ENCODE measurements around the gene KAZN.

The KAZN gene

GRCh38 chr1:14876747-14877146 is 278.3 kb downstream of the KAZN start:
- no peak overlapping the region for H3K4me3 Mint-ChIP-seq
- H3K36me3 Mint-ChIP-seq: no peaks in the 10 kb centered on the region
- H3K4me1 Mint-ChIP-seq: peaks cover 4% of the 10 kb centered on the region
- no peaks in the 10 kb centered on the region for H3K9me3 Mint-ChIP-seq
- ATAC-seq: no peak
- H3K27ac Mint-ChIP-seq: no peak overlapping the region
- no peaks in the 10 kb centered on the region for H3K27me3 Mint-ChIP-seq

DNA sequence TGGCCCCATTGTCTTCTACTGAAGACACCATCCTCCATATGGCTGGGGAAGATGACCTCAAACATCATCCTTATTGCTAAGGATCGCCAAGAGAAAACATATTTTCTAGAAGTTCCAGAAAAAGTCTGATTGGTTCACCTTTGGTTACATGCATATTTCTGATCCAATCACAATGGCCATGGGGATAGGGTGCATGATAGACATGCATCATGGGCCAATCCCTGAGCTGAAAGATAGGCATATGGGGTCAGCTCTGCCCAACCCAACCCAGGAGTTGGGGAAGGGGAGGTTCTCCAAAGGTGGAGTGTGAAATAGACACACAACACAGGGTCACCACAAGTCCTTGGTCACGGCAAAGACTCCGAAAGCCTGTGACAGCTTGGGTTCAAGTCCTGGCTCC is 278.7 kb downstream of the KAZN start:
- H3K9me3 Mint-ChIP-seq: no peaks in the 10 kb centered on the region
- no peak overlapping the region for H3K4me3 Mint-ChIP-seq

DNA sequence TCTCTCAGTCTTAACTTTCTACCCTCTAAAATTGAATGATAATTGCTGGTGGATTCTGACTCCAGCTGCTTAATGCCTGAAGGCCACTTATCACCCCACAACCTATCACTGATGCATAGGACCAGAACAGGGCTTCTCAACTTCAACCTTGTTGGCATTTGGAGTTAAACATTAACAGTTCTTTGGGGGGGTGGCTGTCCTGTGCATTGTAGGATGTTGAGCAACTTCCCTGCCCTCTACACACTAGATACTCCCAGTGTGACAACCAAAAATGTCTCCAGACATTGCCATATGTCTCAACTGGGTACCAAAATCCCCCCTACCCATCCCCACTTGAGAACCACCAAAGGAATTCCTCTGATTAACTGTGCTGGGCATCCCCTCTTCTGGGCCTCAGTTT is 279.6 kb downstream of the KAZN start:
- Mint-ChIP-seq H3K4me3 (no peak overlapping the region), H3K9me3 (no peaks in the 10 kb centered on the region)

More for the DNA sequence above, 278.7 kb downstream of the KAZN start:
- no peaks in the 10 kb centered on the region for H3K36me3 Mint-ChIP-seq
- H3K27ac Mint-ChIP-seq: no peak overlapping the region
- H3K27me3 Mint-ChIP-seq: no peaks in the 10 kb centered on the region
- ATAC-seq: no peak
- peaks cover 9% of the 10 kb centered on the region for H3K4me1 Mint-ChIP-seq

DNA sequence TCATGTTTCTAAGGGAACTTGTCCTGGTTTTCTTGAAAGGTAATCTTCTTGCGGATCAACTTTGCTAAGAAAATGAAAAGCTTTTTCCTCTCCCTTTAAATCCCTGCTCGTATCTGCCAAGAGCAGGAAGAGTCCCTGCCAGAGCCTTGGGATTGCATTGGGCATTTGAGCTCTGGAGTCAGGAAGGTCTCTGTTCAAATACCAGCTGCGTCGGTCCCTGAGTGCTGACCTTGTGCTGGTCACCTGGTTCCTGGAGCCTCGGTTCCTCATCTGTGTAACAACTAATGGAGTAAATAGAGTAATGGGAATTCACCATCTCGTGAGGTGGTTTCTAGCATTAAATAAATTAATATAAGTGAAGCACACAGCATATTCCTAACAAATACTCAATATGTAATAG is 280.5 kb downstream of the KAZN start:
- no peaks in the 10 kb centered on the region for H3K27me3 Mint-ChIP-seq
- H3K4me3 Mint-ChIP-seq: no peak overlapping the region
- peaks cover 16% of the 10 kb centered on the region for H3K4me1 Mint-ChIP-seq
- no peak overlapping the region for H3K27ac Mint-ChIP-seq
- no peak for ATAC-seq
- H3K36me3 Mint-ChIP-seq: no peaks in the 10 kb centered on the region
- no peaks in the 10 kb centered on the region for H3K9me3 Mint-ChIP-seq

More for the DNA sequence above, 279.6 kb downstream of the KAZN start:
- H3K27ac Mint-ChIP-seq: no peak overlapping the region
- no peaks in the 10 kb centered on the region for H3K27me3 Mint-ChIP-seq
- peaks cover 16% of the 10 kb centered on the region for H3K4me1 Mint-ChIP-seq
- no peak for ATAC-seq
- H3K36me3 Mint-ChIP-seq: no peaks in the 10 kb centered on the region

DNA sequence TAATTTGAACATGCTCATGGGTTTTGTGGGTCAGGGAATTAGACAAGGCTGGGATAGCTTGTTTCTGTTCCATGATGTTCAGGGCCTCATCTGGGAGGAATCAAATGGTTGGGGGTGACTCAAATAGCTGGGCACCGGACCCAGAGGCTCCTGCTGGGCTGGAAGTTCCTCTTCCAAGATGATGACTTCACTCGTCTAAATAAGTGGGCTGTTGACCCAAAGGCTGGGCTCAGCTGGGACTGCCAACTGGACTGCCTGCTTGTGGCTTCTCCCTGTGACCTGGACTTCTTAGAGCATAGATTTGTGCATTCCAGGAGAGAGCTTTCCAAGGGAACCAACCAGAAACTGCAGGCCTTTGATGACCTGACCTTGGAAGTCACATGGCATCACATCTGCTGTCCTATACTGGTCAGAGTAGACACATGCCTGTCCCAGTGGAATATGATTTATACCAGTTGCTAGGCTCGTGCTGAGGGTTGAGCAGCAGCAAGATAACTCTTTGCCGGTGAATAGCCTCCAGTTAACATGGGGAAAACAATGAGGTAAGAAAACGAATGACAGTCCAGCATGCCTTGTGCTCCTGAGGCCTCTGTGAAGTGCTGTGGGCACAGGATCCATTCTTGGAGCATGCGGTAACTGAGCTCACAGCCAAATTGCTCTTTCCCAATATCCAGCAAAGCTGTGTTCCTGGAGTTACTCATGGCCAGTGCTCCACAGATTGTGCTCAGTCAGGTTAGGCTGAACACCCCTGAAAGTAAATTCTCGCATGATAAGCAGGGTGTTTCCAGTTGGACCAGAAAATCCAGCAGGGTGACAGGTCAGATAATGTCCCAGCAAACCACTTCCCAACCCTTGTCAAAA is 282.2 kb downstream of the KAZN start:
- Mint-ChIP-seq H3K27me3 (no peaks in the 10 kb centered on the region), H3K4me3 (no peak overlapping the region), H3K4me1 (peaks cover 16% of the 10 kb centered on the region), H3K9me3 (no peaks in the 10 kb centered on the region), H3K27ac (no peak overlapping the region), H3K36me3 (no peaks in the 10 kb centered on the region)
- ATAC-seq: no peak

DNA sequence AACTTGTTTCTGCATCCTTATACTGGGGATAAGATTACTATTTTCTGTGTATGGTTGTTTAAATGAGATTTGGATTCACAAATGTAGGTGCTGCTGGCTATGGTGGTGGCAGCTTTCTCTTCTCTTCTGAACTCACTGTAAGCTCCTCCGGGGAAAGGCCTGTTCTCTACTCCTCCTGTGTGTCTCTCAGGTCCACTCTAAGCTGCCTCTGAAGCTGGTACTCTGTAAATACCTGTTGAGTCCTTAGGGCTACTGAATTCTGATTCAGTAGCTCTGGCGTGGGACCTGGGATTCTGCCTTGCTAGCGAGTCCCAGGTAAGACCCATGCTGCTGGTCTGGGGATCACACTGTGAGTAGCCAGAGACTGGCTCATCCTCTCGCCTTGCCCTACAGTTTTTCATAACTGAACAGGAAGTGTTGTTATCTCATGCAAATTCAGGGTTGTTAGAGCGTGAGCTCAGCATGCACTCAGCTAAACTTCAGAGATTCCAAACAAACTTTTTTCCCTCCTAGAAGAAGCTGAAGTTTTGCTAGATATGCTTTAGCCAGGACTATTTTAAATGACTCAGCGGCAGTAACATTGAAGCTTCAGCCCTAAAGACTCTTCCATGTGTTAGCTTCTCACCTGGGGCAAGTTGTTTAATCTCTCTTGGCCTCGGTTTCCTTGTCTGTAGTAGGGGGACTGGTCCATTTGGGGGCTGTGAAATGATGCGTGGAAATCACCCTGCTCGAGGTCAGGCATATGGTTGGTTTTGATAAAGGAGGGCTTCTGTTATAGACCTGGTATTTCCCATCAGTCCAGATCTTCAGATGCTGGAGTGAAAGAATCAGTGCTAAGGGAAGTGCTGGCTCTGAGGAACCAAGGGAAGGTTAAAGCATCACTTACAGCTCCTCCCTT is 283.5 kb downstream of the KAZN start:
- peak overlapping the region; percentile 14 for H3K4me3 Mint-ChIP-seq
- peak; percentile 88 for ATAC-seq
- H3K36me3 Mint-ChIP-seq: no peaks in the 10 kb centered on the region

GRCh38 chr1:14884614-14885175 is 286.2 kb downstream of the KAZN start:
- H3K4me3 Mint-ChIP-seq: no peak overlapping the region
- no peak overlapping the region for H3K27ac Mint-ChIP-seq
- H3K36me3 Mint-ChIP-seq: no peaks in the 10 kb centered on the region
- no peak for ATAC-seq
- H3K27me3 Mint-ChIP-seq: no peaks in the 10 kb centered on the region
- H3K4me1 Mint-ChIP-seq: peaks cover 16% of the 10 kb centered on the region
- no peaks in the 10 kb centered on the region for H3K9me3 Mint-ChIP-seq

More for the DNA sequence above, 283.5 kb downstream of the KAZN start:
- H3K27ac Mint-ChIP-seq: peak overlapping the region; percentile 77
- no peaks in the 10 kb centered on the region for H3K27me3 Mint-ChIP-seq
- peaks cover 16% of the 10 kb centered on the region for H3K4me1 Mint-ChIP-seq
- H3K9me3 Mint-ChIP-seq: no peaks in the 10 kb centered on the region

GRCh38 chr1:14887044-14887566 is 288.6 kb downstream of the KAZN start:
- Mint-ChIP-seq H3K9me3 (no peaks in the 10 kb centered on the region), H3K36me3 (no peaks in the 10 kb centered on the region), H3K4me3 (no peak overlapping the region), H3K27me3 (peaks cover 4% of the 10 kb centered on the region), H3K27ac (no peak overlapping the region), H3K4me1 (peaks cover 8% of the 10 kb centered on the region)
- no peak for ATAC-seq

- H3K27me3 Mint-ChIP-seq: peaks cover 12% of the 10 kb centered on the region
- H3K4me1 Mint-ChIP-seq: peaks cover under 1% of the 10 kb centered on the region
- H3K27ac Mint-ChIP-seq: no peak overlapping the region
- H3K36me3 Mint-ChIP-seq: no peaks in the 10 kb centered on the region
- H3K9me3 Mint-ChIP-seq: no peaks in the 10 kb centered on the region
- no peak for ATAC-seq
- H3K4me3 Mint-ChIP-seq: no peak overlapping the region
Observed at GRCh38 chr1:14887764-14888350, 289.4 kb downstream of the KAZN start.

DNA sequence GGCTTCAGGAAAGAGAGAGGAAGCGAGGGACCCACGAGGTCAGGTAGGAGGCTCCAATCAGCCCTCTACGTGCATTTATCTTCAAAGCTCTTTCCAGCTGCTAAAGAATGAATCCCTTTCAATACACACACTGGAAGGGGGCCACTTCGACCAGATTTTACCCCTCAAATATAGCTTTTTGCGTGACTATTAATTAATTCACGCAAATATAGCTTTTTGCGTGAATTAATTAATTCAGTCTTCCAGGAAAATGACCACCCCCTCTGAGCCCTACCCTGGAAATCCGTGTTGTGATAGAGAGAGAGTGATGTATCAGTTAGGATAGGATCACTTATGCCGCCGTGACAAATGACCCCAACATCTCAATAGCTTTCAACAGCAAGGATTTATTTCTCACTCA is 289.9 kb downstream of the KAZN start:
- H3K4me1 Mint-ChIP-seq: no peaks in the 10 kb centered on the region
- H3K36me3 Mint-ChIP-seq: no peaks in the 10 kb centered on the region
- no peak overlapping the region for H3K4me3 Mint-ChIP-seq
- peaks cover 17% of the 10 kb centered on the region for H3K27me3 Mint-ChIP-seq
- no peak for ATAC-seq
- H3K27ac Mint-ChIP-seq: no peak overlapping the region
- H3K9me3 Mint-ChIP-seq: no peaks in the 10 kb centered on the region

GRCh38 chr1:14889825-14890440 is 291.4 kb downstream of the KAZN start:
- Mint-ChIP-seq H3K4me3 (no peak overlapping the region), H3K27ac (no peak overlapping the region), H3K9me3 (no peaks in the 10 kb centered on the region), H3K36me3 (no peaks in the 10 kb centered on the region), H3K27me3 (peaks cover 33% of the 10 kb centered on the region), H3K4me1 (no peaks in the 10 kb centered on the region)
- no peak for ATAC-seq

- Mint-ChIP-seq H3K36me3 (no peaks in the 10 kb centered on the region), H3K9me3 (no peaks in the 10 kb centered on the region), H3K4me3 (no peak overlapping the region), H3K27ac (no peak overlapping the region), H3K27me3 (peaks cover 48% of the 10 kb centered on the region), H3K4me1 (no peaks in the 10 kb centered on the region)
- ATAC-seq: no peak
Observed at GRCh38 chr1:14891991-14892390, 293.5 kb downstream of the KAZN start.

GRCh38 chr1:14894811-14895560 is 296.5 kb downstream of the KAZN start:
- Mint-ChIP-seq H3K36me3 (no peaks in the 10 kb centered on the region), H3K4me3 (no peak overlapping the region), H3K9me3 (no peaks in the 10 kb centered on the region), H3K27me3 (peaks cover 58% of the 10 kb centered on the region), H3K27ac (no peak overlapping the region), H3K4me1 (no peaks in the 10 kb centered on the region)
- ATAC-seq: no peak

GRCh38 chr1:14895727-14896126 is 297.2 kb downstream of the KAZN start:
- Mint-ChIP-seq H3K9me3 (no peaks in the 10 kb centered on the region), H3K4me1 (no peaks in the 10 kb centered on the region), H3K27ac (no peak overlapping the region), H3K36me3 (no peaks in the 10 kb centered on the region), H3K27me3 (peaks cover 65% of the 10 kb centered on the region), H3K4me3 (no peak overlapping the region)
- ATAC-seq: no peak

Data from stimulated activated memory B cell treated with anti-CD40 and anti-IgM and Interleukin-4, amounts not matched to agents 10 μg/mL and 1 μg/mL and 100 μg/mL, for 72 hours (primary cell).